H4 (cell line): Measurements from ENCODE around the gene PLA2G2A. TPM values are rescaled to one million over a fixed set of nuclear protein-coding genes. Genes with fewer than 3 reads are reported as not detected.
A peak's percentile ranks its signal among the peaks of the same experiment; 100 is the strongest.
"Not testable (repeated sequence)": the region's sequence is repeated elsewhere in the genome, so short reads cannot be mapped to it uniquely, and the experiment has no call there.

Experiments used
- DNase-seq: peaks from one replicate; pipeline ENCODE4 v3.0.0-alpha.2; 2015; ENCODE audit warnings: low spot score
- total RNA-seq: library from RNA; depleted of rRNA; stranded (reverse); fragments of >200 nt; shearing (Covaris generic); gene quantifications from 2 replicates; pipeline ENCODE4 v1.2.3, GENCODE V29; 2014; rRNA removed

Gene PLA2G2A, protein sequence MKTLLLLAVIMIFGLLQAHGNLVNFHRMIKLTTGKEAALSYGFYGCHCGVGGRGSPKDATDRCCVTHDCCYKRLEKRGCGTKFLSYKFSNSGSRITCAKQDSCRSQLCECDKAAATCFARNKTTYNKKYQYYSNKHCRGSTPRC
- total RNA-seq, result not detected in 2 replicates

DNA sequence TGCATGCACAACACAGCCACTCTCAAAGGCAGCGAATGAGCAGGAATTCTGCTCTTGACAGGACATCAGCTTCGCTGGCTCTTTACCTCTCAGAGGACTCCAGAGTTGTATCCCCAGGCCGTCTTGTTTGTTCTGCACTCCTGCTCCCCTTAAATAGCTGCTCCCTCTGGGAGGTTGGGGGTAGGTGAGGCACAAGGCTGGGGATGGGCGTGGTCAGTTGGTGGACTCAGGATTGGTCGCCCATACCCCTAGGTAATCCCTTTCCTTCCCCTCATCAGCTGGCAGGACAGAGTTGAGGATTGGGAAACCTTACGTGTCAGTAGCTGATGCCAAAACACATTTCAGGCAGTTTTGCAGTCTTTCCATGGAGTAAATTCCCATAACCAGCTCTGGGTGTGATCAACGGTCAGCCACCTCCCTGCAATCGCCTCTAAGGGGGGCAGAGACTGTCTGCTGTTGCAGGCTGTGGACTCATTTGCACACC is at the start of gene PLA2G2A:
PLA2G2A (minus strand) TSS at position 125 of the 484 bp plus-strand sequence. CDS start 845 bp downstream, outside the sequence.
- DNase-seq, result no peak

GRCh38 chr1:20028726-20029125 is 49.3 kb upstream of the PLA2G2A start:
- DNase-seq, result no peak

DNA sequence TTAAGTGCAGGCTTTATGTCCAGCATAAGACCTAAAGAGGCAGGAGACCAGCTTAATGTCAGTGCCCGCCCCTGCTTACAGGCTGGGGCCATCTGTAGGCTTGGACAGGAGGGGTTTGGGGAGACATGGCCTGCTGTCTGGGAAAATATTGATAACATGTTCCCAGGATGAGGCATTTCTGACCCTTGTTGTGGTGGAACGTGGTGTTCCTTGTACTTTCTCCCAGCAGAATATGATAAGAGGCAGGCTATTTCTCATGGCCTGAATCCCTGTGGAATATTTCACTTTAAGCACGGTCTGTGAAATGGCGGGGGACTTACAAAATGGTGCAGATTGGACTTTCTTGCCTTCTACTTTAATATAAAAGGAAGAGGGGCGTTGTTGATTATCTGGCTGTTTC is 48.7 kb upstream of the PLA2G2A start:
- no peak for DNase-seq

DNA sequence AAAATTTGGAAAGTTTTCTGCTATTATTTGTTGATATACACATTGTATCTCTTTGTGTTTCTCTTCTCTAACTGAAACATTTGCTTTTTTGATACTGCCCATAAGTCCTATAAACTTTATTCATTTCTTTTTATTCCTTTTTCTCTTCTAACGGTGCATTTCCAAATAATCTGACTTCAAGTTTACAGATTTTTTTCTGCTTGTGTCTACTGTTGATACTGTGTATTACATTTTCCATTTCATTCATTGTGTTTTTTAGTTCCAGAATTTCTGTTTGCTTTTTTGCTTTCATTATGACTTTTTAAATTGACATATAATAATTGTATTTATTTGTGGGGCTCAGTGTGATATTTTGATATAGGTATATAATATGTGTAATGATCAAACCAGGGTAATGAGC is 38.3 kb upstream of the PLA2G2A start:
- no peak for DNase-seq

GRCh38 chr1:20014153-20014552 is 34.7 kb upstream of the PLA2G2A start:
- no peak for DNase-seq

- DNase-seq, result no peak
Measured at GRCh38 chr1:20010016-20010415, 30.6 kb upstream of the PLA2G2A start.

- no peak for DNase-seq
Measured at GRCh38 chr1:20009212-20009611, 29.8 kb upstream of the PLA2G2A start.

DNA sequence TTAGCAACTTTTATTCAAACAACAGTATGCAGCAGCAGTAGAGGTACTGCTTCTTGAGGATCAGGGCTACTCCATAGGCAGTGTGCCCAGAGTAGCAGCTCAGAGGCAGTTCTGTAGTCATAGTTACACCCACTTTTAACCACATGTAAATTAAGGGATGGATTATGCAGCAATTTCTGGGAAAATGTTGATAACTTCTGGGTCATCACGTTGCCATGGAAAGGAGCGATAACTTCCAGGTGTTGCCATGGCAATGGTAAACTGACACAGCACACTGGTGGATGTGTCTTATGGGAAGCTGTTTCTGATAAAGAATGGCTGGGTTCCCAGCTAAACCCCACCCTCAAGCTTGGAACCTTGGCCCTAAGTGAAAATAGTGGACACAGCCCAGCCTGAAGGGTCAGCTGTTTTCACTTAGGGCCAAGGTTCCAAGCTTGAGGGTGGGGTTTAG is 29.0 kb upstream of the PLA2G2A start:
- no peak for DNase-seq

DNA sequence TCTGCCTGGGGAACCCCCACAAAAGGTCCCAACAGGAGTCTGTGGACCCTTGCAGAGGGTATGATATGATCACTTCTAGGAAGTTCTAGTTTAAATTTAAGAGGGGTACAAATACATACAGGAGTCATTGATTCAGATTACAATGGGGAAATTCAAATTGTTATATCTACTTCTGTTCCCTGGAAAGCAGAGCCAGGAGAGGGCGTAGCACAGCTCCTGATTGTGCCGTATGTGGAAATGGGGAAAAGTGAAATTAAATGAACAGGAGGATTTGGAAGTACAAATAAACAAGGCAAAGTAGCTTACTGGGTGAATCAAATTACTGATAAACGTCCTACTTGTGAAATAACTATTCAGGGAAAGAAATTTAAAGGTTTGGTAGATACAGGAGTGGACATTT is 19.4 kb upstream of the PLA2G2A start:
- not testable (repeated sequence) for DNase-seq

DNA sequence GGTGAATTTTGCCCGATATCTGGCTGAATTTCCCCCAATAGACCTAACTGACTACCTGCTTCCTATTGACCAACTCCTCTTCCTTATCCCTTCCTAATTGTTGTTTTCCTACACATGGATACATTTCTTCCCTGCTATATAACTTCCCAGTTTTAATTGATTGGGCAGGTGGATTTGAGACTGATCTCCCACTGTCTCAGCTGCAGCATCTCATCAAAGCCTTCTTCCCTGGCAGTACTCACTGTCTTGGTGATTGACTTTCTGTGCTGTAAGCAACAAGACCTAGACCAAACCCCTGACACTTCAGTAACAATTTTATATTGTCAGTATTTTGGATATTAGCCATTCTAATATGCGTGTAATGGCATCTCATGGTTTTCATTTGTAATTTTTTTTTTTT is 11.3 kb upstream of the PLA2G2A start:
- no peak for DNase-seq

GRCh38 chr1:19990182-19990582 is 10.8 kb upstream of the PLA2G2A start:
- DNase-seq, result not testable (repeated sequence)

DNA sequence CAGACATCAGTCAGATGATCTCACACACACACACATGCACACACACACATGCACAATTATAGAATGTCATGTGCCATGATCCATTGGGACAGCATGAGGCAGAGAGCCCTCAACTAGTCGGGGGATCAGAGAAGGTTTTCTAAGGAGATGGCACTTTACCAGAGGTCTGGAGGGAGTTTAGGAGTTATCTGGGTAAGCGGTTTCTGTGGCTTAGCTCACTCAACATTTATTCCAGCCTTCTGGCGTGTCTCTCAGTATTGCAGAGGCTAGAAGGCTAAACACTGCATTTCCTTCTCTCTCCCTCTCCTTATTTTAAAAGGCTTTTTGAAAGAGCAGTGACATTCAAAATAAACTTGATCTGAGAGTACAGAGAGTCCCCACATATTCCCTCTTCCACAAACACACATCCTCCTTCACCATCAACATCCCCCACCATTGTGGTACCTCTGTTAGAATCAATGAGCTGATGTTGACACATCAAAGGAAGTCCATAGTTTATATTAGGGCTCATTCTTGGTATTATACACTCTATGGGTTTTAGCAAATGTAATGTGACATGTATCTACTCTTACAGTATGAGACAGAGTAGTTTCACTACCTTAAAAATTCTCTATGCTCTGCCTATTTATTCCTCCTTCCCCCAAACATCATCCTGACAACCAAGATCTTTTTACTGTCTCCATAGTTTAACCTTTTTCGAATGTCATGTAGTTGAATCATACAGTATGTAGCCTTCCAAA is 9.0 kb upstream of the PLA2G2A start:
- peak; percentile 16 for DNase-seq

DNA sequence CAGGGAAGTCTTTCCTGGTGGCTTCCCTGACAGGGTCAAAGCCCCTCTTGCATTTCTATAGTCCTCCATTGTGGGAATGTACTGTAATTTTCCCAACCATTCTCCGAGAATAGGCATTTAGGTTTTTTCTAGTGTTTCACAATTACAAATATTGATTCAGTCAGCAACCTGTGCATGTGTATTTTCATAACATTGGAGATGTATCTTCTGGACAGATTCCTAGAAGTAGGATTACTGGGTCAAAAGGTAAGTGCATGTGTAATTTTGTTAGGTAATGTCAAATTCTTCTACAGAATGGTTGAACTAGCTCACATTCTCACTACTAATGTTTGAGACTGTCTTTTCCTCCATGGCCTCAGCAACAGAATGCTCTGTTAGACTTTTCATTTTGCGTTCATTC is 8.3 kb upstream of the PLA2G2A start:
- no peak for DNase-seq

DNA sequence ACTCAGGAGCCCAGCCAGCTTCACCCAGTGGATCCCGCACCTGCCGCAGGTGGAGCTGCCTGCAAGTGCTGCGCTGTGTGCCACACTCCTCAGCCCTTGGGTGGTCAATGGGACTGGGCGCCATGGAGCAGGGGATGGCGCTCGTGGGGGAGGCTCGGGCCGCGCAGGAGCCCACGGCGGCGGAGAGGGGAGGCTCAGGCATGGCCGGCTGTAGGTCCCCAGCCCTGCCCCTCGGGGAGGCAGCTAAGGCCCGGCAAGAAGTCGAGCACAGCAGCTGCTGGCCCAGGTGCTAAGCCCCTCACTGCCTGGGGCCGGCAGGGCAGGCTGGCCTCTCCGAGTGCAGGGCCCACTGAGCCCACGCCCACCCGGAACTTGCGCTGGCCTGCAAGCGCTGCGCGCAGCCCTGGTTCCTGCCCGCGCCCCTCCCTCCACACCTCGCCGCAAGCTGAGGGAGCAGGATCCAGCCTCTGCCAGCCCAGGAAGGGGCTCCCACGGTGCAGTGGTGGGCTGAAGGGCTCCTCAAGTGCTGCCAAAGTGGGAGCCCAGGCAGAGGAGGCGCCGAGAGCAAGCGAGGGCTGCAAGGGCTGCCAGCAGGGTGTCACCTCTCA is 5.1 kb upstream of the PLA2G2A start:
- DNase-seq, result not testable (repeated sequence)

DNA sequence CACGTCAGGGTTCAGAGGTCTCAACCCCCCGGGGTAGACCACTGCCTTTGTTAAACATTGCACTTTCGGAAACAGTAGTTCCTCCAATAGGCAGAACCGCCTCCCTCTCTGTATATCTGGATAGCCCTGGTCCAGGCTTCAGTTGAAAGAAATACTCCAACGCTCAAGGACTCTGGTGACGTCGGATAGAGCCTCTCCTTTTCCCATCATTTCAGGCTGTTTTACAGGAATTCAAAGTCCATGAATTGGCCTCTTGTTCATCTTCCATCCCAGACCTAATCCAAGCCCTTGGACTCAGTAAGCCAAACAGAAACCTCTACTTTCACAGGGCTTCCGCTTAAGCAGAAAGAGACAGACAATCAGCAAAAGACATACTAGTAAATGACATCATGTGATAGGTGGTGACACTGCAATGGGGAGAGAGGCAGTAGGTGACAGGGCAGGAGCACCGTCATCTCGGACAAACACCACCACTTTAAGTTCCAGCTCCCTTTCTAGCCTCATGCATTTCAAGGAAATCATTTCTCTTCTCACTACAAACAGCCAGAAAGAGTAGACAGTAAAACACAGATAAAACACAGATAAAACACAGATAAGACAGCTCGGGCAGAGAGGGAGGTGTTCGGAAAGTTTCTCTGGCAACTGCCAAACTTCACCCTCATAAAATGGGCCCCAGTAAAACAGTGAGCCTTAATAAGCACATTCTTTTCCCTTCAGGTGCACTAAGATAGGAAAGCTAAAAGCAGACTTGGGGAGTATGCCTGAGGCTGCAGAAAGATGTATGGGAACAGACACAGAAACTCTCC is 2.3 kb upstream of the PLA2G2A start:
- DNase-seq, result no peak

DNA sequence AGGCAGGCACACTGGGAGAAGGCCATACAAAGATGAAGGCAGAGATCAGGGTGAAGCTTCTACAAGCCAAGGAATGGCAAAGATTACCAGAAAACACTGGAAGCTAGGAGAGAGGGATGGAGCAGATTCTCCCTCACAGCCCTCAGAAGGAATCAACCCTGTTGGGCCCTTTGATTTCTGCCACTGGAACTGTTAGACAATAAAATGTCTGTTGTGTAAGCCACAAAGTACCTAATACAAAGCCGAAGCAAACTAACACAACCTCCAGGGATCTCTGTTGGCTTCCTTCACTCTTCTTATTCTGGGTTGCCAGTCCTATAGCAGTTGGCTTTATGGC is 1.7 kb upstream of the PLA2G2A start:
- DNase-seq, result no peak

GRCh38 chr1:19980314-19980713 is 896 bp upstream of the PLA2G2A start:
- DNase-seq, result no peak

- no peak for DNase-seq
Measured at GRCh38 chr1:19978143-19978542, 1.3 kb downstream of the PLA2G2A start.

- no peak for DNase-seq
Measured at GRCh38 chr1:19976317-19977003, 3.0 kb downstream of the PLA2G2A start.

DNA sequence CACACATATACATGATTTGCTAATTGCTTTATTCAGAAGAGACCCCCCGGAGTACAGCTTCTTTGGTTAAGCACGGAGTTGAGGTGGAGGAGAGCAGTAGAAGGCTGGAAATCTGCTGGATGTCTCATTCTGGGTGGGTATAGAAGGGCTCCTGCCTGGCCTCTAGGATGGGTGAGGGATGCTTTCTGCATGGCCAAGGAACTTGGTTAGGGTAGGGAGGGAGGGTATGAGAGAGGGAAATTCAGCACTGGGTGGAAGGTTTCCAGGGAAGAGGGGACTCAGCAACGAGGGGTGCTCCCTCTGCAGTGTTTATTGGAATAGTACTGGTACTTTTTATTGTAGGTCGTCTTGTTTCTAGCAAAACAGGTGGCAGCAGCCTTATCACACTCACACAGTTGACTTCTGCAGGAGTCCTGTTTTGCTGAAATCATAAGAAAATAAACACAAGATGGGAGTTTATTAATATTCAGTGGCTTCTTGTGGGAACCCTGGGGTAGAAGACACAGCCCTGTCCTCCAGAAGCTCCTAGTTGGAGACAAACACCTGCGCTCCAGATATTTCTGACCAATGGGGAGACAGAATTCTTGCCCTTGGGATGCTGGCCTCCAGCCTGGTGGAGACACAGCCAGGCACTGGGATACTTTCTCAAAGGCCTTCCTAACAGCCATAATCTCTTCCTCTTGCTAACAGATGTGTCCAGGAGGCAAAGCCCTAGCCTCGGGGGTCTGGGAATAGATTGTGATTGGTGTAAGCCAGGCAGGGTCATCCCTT is 3.8 kb downstream of the PLA2G2A start:
- DNase-seq, result no peak
